NCI-H1930 (cell line): ENCODE results near the gene PALM3.

ENCODE experiments used
- DNase-seq, 2 experiments: peaks; one replicate each; lab custom pipeline; 2025; lab: John Stamatoyannopoulos, UW

PALM3 gene, protein sequence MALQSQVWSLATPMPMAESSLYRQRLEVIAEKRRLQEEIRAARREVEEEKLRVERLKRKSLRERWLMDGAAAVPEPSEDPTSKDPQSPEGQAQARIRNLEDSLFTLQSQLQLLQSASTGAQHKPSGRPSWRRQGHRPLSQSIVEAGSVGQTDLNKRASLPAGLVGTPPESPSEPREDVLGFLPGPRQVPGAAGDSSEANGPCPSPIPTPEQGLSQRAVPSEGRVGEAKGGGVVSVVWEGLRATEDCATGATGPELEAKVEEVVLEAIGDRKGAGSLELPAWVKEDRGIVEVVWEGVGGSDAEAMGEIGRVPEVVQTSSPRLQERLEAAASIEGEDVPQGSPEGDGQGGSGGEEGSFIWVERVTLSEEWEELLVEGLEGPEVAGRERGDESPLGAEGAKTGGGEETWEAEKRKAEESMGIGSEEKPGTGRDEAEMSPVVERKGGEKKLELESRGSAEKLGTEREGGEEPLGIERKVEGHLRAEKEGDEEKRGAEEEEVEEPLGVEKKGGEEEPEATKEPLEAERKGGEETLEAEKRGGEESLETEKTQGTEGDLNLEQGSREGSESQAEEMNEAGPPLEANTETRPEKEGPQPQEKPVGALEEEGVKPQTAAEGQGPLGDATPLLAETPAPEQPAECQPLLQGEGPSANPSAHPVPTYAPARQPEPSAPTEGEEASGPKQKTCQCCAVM

DNA sequence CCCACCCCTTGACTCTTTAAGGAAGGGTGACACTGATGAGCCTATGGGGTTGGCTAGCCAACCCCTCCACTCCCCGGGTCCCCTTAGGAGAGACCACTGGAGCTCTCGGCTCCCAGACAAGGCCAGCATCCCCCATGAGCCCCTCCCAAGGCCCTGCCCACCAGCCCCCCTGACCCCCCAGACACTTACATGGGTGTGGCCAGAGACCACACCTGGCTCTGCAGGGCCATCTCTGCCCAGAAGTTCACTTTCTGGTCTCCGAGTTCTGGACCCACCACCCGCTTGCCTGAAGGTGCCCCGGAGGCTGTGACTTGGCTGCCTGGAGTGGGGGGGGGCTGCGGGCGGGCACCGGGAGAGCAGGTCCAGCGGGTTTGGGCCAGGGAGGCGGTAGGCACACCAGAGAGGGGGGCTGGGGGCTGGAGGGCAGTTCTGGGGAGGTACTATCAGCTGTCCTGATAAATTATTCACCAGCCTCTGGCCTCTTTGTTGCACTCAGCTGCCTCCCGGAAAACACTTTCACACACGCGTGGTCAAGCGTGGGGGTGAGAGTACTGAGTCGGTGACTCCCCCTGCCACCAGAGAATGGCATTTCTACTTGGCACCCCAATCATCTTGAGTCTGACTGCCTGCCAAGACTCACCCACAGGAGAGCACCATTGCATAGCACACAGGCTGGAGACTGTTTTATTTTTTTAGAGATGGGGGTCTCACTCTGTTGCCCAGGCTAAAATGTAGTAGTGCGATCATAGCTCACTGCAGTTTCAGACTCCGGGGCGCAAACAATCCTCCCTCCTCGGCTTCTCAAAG lies at the start of gene PALM3:
TSS of gene PALM3 (minus strand) at position 326 of the 807 bp plus-strand sequence. CDS start at position 230, 96 bp downstream.
- DNase-seq: no peak

DNA sequence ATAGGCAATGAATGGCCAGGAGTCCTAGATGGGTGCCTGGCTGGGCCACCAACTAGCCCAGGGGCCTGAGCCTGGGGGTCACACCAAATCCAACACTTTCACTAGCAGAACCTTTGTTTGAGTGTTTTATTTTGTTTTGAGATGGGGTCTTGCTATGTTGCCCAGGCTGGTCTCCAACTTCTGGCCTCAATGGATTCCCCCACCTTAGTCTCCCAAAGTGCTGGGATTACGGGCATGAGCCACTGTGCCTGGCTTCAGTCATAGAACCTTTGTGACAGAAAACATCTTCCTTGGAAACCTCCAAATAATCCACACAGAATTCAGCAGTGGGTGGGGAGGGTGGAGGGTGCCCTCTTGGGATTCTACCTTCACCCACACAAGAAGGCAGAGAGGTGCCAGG lies 49.6 kb upstream of the PALM3 start:
- no peak for DNase-seq

DNA sequence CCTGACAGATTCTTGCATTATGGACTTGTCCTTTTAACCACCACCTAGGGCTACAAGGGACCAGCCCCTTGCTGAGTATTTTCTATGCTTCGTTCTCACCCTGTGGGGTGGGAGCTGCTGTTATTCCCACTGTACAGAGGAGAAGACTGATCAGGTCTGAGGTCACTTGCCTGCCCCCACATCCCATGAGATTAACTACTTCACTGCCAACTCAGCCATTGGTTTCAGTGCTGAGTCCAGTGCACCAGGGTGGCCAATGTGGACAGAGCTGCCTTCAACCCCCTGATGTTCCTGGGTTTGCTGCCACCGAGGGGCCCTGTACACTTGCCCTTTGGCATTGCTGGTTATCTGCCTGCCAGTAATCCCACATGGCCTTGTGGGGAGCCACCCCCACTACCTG lies 48.8 kb upstream of the PALM3 start:
- no peak for DNase-seq

DNA sequence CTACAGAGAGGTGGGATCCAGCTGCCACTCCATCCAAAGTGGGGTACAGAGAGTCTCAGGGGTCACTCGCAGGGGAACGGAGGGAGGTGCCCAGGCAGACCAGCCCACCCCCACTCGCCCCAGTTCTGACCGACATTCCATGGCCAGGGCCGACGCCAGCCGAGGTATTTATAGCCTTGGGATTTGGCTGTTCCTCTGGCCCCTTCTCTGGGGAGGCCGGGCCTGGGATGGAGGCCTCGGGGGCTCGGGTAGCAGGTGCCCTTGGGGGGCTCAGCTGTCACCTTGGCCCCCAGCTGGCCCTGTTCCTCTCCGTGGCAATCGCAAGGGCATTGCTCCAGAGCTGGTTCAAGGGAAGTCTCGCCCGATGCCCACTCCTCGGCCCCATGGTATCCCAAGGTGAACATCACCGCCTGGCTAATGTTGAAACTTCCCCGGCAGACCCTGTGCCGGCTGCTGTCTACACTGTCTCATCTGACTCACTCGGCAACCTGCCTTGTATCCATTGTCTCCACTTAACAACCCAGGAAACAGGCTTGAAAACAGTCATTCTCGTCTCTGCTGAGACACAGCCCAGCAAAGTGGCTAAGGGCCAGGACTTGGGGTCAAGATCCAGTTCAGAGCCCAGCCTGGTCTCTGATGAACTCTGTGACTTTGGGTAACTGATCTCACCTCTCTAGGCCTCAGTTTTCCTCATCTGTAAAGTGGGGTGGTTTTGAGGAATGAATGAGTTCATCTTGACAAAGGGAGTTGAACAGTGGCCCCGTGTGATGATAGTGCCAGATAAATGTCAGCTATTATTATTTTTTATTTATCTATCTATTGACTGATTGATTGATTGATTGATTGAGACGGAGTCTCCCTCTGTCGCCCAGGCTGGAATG lies 45.9 kb upstream of the PALM3 start:
- no peak for DNase-seq

DNA sequence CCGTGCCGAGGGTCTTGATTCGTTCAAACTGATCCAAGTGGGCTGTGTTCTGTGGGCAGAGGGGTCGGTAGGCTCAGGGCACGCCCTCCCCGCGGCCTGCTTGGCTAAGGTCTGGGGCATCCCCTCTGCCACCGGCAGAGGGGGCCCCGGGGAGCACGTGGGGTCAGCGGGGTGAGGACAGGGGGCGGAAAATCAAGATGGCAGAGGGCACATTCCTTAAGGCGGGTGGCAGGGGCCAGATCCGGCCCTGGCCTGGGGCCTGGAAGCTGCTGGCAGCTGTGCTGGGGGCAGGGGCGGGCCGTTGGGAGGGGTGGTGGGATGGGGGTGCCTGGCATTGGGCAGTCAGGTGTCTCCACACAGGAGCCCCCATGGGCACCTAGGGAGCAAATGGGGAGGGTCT lies 45.0 kb upstream of the PALM3 start:
- no peak for DNase-seq

DNA sequence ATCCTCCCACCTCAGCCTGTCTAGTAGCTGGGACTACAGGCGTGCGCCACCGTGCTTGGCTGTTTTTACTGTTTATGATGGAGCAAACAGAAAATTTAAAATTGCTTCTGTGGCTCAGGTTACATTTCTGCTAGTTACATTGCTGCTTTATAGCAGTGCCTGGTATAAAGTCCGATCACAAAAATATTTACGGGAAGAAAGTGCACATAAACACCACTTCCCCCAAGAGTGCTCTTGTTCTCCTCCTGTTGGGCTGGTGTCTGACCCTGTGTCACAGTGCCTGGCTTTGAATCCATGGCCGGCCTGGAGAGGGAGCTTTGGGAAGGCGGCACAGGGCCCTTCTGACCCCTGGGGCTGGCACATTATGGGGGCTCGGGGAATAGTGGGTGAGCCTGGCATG lies 43.8 kb upstream of the PALM3 start:
- DNase-seq: no peak

DNA sequence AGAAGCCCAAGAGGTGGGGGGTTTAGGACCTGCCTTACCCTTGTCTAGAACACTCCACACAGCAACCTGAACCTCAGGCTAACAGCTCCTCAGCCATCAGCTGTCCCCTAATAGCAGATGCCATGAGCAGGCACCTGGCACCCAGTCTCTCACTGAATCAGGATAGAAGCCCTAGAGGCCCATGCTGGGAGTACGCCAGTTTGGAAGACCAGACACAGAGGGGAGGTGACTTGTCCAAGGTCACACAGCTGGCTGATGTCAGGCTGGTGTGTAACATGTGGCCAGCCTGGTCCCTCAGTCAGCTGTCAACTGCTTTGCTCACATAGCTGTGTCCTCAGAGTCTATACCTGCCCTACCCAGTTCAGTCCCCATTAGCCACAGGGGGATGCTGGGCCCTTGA lies 41.4 kb upstream of the PALM3 start:
- DNase-seq: no peak

DNA sequence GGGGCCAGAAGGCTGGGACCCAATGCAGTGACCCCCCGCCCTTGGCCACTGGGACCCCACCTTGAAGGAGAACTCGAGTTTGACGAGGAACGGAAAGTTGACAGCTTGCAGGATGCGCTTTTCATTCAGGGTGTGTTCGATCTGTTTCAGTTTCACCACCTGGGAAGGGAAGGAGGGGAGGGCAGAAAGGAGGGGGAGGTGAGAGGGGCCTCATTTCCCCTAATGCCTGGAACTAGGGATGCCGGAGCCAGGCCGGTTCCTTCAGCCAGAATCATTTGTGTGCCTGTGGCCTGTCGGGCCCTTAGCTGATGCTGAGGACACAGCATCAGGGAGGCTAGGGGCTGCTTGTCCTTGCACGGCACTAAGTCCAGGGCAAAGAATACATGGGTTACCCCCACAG lies 40.9 kb upstream of the PALM3 start:
- no peak for DNase-seq

DNA sequence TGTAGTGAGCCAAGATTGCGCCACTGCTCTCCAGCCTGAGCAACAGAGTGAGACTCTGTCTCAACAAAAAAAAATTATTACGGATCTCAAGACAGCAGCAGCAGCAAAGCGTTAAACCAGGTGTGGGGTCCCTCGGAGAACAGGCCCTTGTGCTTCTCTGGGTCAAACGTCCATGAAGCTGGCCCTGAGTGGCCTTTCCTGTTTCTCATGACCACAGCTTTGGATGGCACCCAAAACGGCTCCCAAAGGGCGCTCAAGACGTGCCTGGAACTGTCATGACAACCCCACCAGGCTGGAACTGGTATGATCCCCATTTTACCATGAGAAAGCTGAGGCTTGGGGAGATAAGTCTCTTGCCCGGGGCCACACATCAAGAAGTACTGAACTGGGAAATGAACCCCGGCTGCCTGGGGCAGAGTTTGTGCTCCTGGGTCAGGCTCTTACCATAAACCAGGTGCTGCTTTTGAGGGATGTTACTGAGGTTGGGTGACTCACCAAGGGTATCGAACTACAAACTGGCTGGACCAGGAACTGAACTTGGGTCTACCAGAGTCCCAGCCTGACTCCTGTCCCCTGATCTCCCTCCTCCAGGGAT lies 40.3 kb upstream of the PALM3 start:
- no peak for DNase-seq

DNA sequence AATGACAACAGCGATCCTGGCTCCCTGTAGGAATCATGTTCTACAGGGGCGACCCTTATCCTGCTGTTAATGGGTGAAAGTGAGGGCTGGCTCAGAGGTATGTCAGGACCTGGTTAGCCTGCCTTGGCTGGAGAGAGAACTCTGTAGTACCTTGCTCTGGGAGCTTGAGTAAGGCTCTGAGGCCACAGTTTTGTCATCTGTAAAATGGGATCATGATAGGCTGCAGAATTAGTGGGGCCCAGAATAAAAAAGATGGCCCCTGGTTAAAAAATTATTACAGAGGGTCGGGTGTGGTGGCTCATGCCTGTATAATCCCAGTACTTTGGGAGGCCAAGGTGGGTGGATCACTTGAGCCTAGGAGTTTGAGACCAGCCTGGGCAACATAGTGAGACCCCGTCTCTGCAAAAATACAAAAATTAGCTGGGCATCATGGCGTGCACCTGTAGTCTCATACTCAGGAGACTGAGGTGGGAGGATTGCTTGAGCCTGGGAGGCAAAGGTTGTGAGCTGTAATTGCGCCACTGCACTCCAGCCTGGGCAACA lies 39.2 kb upstream of the PALM3 start:
- no peak for DNase-seq

DNA sequence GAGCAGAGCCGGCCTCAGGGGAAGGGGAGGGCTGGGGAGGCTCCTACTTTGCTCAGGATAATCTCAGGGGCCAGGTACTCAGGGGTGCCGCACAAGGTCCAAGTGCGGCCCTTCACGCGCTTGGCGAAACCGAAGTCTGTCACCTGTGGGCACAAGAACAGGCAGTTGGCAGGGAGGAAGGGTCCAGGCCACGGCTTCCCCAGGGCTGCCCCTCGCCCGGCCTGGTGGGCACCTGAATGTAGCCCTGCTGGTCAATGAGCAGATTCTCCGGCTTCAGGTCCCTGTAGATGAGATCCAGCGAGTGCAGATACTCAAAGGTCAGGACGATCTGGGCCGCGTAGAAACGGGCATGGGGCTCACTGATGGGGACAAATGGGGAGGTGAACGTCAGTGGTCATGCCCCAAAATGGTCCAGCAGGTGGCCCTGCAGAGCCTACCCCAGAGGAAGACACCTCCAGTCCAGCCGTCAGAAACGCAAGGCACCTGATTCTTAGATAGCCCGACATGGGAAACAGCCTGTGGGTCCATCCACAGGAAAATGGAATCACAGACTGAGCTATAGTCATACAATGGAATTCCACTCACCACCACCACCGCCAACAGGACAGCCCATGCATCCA lies 35.8 kb upstream of the PALM3 start:
- no peak for DNase-seq

DNA sequence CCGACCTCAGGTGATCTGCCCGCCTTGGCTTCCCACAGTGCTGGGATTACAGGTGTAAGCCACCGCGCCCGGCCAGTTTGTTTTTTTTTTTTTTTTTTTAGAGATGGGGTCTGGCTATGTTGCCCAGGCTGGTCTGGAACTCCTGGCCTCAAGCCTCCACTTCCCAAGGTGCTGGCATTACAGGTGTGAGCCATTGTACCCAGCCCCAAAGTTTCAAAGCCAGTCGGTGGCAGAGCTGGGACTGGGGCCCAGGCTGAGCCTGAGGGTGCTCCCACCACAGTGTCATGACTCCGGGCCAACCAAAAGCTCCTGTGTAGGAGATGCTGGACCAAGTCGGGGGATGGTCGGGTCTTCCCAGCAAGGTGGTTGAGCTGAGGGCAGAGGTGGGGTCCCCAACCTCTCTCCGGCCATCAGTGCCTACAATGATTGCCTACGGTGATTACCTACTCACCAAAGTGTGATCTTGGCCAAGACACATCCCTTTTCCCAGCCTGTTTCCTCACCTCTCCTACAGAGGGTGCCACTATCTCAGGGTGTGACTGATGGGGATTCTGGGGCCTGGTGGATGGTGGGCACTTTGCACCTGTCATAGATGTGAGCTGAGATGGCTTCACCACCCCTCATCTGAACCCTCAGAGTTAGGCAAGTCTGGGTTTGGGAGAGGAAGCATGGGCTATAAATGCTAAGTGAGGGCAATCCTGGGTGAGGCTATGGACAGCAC lies 34.6 kb upstream of the PALM3 start:
- DNase-seq: no peak

DNA sequence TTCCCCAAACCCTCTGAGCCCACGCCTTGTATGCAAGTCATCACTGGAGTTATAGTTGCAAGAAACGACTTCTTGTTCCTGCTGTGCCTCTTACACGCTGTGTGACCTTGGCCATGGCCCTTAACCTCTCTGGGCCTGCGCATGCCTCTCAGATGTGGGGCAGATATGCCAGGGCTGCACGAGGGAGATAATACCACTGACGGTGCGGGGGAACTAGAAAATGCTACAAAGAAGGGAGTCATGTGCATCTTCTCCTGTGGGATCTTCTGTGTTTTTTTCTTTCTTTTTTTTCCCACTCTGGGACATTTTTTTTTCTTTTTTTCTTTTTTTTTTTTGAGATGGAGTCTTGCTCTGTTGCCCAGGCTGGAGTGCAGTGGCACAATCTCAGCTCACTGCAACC lies 33.0 kb upstream of the PALM3 start:
- DNase-seq: no peak

DNA sequence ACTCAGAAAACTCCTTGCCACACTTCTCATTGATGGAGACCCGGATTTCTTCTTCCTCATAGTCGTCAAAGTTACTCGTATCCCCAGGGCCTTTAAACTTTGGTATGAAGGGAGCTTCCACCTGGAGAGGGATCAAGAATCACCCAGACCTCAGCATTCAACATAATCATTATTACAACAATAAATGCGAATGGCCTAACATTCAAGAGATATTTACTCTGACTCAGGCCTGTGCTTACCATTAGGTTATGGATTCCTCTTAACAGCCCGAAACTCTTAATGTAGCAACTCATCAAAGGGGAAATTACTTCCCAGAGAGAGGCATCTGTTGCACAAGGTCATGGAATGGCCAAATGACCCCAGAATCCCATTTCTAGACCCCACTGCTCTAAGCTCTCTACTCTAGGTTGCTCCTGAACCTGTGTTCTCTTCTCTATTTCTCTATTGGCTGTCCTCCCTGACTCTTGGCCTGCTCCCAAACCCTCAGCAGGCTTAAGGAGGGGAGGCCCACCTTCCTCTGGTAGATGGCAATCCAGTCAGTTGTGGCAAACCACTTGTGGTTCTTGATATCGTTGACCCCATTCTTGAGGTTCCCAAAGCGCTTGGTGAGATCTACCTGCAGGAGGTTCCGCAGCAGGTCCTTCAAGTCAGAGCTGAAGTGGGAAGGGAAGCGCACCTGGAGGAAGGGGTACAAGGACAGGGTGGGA lies 31.4 kb upstream of the PALM3 start:
- no peak for DNase-seq

DNA sequence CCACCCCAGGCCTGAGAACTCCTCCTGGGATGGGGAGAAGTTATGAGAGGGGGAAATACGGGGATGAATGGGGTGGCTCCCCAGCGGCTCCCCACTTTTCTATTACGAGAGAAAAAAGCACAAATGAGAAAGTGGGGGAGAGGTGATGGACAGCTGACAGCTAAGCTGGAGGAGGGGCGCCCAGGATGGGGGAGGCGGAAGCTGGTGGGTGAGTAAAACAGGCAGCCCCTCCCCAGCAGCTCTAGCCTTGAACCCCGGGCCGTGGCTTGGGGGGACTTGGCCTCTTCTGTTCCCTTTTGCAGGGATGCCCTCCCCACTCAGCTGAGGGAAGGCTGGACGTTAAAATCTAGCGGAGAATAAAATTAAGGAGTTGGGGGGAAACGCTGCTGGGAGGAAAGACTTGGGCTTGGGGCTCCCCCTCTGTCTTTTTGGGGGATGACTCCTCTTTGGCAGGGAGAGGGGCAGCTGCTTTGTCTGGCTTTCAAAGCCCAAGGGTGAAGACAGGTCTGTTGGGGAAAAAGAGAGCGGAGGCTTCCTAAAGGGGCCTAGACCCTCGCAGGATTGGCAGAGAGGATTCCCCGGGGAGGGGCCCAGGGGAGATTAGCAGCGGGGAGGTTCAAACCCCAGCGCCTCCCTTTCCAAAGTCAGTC lies 30.1 kb upstream of the PALM3 start:
- DNase-seq: no peak

DNA sequence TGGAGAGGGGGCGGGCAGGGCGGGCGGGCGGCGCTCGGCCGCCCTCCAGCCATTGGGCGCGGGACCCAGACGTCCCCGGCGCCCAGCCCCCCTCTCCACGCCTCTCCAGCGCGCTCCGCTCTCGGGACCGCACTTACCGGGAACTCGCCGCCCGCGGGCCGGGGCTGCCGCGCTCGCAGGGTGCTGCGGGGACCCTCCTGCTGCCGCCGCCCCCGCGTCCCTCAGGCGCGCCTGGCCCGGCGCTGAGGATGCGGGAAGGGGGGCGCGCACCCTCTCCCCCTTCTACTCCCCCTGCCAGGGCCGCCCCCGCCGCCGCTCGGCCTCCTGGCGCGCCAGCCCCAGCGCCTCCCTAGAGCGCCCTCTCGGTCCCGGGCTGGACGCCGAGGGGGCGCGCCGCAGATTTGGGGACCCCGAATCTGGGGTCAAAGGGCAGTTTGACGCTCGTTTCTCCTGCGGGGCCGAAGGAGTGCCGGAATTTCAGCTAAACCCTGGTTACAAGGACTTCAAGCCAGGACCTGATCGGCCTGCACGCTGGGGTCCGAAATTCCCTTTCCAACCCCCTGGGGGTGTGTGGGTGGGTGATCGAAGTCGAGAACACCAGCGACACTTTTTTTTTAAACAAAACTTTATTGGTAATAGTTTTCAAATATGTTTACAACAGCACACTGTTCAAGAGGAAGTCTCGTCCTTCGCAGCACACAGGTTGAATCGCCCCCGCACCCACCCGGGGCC lies 29.4 kb upstream of the PALM3 start:
- DNase-seq: peak; percentile 14 to 68

DNA sequence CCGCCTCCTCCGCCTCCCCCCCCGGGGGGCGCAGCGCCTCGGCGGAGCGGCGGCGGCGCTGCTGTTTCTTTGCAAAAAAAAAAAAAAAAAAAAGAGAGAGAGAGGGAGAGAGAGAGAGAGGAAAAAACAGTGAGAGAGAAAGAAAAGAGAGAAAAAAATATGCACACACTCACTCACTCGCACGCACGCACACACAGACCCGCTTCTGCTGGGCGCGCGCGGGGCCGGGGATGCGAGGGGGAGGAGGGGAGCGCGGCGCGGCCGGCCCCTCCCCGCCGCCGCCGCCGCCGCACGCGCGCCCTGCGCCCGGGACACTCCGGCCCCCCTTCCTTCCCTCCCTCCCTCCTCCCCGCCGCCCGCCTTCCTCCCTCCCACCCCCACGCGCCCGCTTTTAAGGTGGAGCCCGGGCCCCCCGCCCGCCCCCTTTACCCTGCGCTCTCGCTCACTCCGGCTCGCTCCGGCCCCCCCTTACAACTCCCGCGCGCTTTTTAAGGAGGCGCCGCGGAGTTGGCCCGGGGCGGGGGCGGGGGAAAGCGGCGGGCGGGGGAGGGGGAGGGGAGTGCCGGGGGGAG lies 28.7 kb upstream of the PALM3 start, which contains the start of gene SAMD1:
TSS of gene SAMD1 (minus strand) at position 243 of the 572 bp plus-strand sequence.
- DNase-seq: peak; percentile 69 to 83
